ENCODE data around the gene AQP5.
A peak's percentile ranks its signal among the peaks of the same experiment; 100 is the strongest.

AQP5 gene

DNA sequence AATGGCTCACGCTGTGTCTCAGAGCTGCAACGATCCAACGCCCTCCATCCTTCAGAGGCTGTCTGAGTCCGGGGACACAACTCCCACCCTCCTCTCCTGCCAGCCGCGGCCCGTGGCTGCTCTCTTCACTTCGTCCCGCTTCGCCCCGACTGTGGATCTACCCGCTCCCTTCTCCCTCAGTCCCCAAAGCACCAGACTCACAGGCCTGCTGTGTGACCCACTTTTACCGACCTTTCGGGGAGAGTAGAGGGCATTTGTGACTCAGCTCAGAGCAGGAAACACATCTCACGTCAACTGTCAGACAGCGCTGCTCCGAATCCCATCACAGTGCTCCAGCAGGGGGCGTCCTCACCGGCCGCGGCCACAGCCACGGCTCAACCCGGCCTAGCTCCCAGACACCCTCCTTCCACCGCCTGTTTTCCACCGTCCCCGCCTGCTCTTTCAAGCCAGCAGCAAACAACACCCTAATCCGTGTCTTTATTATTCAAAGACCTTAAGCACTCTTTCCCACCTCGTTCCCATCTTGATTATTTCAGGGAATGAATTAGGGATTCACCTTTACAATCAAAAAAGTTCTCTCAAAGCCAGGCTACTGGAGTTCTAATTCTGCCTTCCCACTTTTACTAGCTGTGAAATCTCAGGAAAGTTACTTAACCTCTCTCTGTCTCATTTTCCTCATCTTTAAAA is 16.1 kb upstream of the AQP5 start:
- H3K9me3 ChIP-seq (ENCODE audit: low read length), result no peaks in the 10 kb centered on the region
- H3K27ac ChIP-seq (ENCODE audit: low read depth, low read length), result no peak overlapping the region
- H3K27me3 ChIP-seq (ENCODE audit: control insufficient read depth in 1 of 2, insufficient read depth in 2 of 2, low read length in 2 of 2), result no peaks in the 10 kb centered on the region
- no peaks in the 10 kb centered on the region for H3K36me3 ChIP-seq (ENCODE audit: insufficient read depth, low read length)
- no peaks in the 10 kb centered on the region for H3K4me1 ChIP-seq (ENCODE audit: insufficient read depth, low read length)
- no peak overlapping the region for H3K9ac ChIP-seq (ENCODE audit: low read length)
- H3K4me3 ChIP-seq (ENCODE audit: low read depth in 1 of 2, low read length in 2 of 2), result peak overlapping the region; percentile 12 to 53

- Histone ChIP-seq H3K4me1 (ENCODE audit: insufficient read depth, low read length) (no peaks in the 10 kb centered on the region), H3K27me3 (ENCODE audit: control insufficient read depth in 1 of 2, insufficient read depth in 2 of 2, low read length in 2 of 2) (no peaks in the 10 kb centered on the region), H3K36me3 (ENCODE audit: insufficient read depth, low read length) (no peaks in the 10 kb centered on the region), H3K9ac (ENCODE audit: low read length) (no peak overlapping the region), H3K4me3 (ENCODE audit: low read depth in 1 of 2, low read length in 2 of 2) (no peak overlapping the region), H3K9me3 (ENCODE audit: low read length) (no peaks in the 10 kb centered on the region), H3K27ac (ENCODE audit: low read depth, low read length) (no peak overlapping the region)
Observed at GRCh38 chr12:49946086-49946485, 15.6 kb upstream of the AQP5 start.

DNA sequence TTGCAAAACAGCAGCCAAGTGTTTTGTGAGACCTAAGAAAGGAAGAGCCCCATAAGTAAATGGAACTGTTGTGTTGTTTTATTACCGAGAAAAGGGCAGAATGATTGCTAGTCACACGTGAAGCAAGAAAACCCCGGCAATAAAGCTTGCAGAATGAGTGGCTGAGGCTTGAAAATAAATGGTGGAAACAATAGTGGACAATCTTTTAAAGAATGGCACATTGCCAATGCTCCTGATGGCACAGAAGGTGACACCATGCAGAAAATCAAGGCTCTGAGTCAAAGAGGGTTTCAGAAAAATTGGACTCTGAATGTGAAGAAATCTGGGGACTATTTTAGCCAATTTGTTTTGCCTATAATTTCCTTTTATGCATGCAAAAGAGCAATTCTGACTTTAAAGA is 15.2 kb upstream of the AQP5 start:
- no peaks in the 10 kb centered on the region for H3K36me3 ChIP-seq (ENCODE audit: insufficient read depth, low read length)
- no peak overlapping the region for H3K4me3 ChIP-seq (ENCODE audit: low read depth in 1 of 2, low read length in 2 of 2)
- no peaks in the 10 kb centered on the region for H3K4me1 ChIP-seq (ENCODE audit: insufficient read depth, low read length)
- H3K27ac ChIP-seq (ENCODE audit: low read depth, low read length), result no peak overlapping the region
- H3K27me3 ChIP-seq (ENCODE audit: control insufficient read depth in 1 of 2, insufficient read depth in 2 of 2, low read length in 2 of 2), result no peaks in the 10 kb centered on the region
- H3K9me3 ChIP-seq (ENCODE audit: low read length), result no peaks in the 10 kb centered on the region
- H3K9ac ChIP-seq (ENCODE audit: low read length), result no peak overlapping the region

GRCh38 chr12:49947593-49948226 is 14.0 kb upstream of the AQP5 start:
- no peak overlapping the region for H3K9ac ChIP-seq (ENCODE audit: low read length)
- H3K9me3 ChIP-seq (ENCODE audit: low read length), result no peaks in the 10 kb centered on the region
- H3K27me3 ChIP-seq (ENCODE audit: control insufficient read depth in 1 of 2, insufficient read depth in 2 of 2, low read length in 2 of 2), result peaks cover 0 to 4% of the 10 kb centered on the region in 2 donors
- H3K4me1 ChIP-seq (ENCODE audit: insufficient read depth, low read length), result no peaks in the 10 kb centered on the region
- no peak overlapping the region for H3K27ac ChIP-seq (ENCODE audit: low read depth, low read length)
- H3K4me3 ChIP-seq (ENCODE audit: low read depth in 1 of 2, low read length in 2 of 2), result no peak overlapping the region
- H3K36me3 ChIP-seq (ENCODE audit: insufficient read depth, low read length), result no peaks in the 10 kb centered on the region

GRCh38 chr12:49948866-49949845 is 12.5 kb upstream of the AQP5 start:
- Histone ChIP-seq H3K9ac (ENCODE audit: low read length) (no peak overlapping the region), H3K4me1 (ENCODE audit: insufficient read depth, low read length) (no peaks in the 10 kb centered on the region), H3K27ac (ENCODE audit: low read depth, low read length) (no peak overlapping the region), H3K27me3 (ENCODE audit: control insufficient read depth in 1 of 2, insufficient read depth in 2 of 2, low read length in 2 of 2) (peaks cover under 1 to 11% of the 10 kb centered on the region in 2 donors), H3K9me3 (ENCODE audit: low read length) (no peaks in the 10 kb centered on the region), H3K36me3 (ENCODE audit: insufficient read depth, low read length) (no peaks in the 10 kb centered on the region), H3K4me3 (ENCODE audit: low read depth in 1 of 2, low read length in 2 of 2) (no peak overlapping the region)

DNA sequence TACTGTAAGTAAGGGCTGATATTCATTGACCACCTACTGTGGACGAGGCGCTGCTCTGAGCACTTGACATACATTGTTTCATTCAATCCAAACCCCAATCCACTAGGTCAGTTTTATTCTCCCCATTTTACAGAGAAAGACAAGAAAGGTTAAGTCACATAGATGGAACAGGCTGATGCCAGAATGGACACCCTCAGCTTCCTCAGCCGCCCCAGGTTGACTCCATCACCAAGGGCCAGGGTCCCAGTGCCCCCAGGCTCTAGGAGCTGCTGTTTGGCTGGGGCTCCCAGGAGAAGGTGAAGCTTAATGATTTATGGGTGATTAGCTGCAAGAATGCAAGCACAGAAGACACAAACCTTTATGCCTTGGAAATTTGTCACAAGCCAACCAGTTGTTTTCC is 11.8 kb upstream of the AQP5 start:
- H3K4me1 ChIP-seq (ENCODE audit: insufficient read depth, low read length), result no peaks in the 10 kb centered on the region
- H3K27ac ChIP-seq (ENCODE audit: low read depth, low read length), result no peak overlapping the region

GRCh38 chr12:49950273-49951251 is 11.1 kb upstream of the AQP5 start, which contains the start of gene AQP2:
Gene AQP2 (plus strand): TSS chr12:49950737. CDS start chr12:49950831, 94 bp downstream.
- no peaks in the 10 kb centered on the region for H3K4me1 ChIP-seq (ENCODE audit: insufficient read depth, low read length)
- H3K36me3 ChIP-seq (ENCODE audit: insufficient read depth, low read length), result no peaks in the 10 kb centered on the region
- no peak within 1 kb of the TSS for H3K27ac ChIP-seq (ENCODE audit: low read depth, low read length)
- no peaks in the 10 kb centered on the region for H3K9me3 ChIP-seq (ENCODE audit: low read length)
- no peak within 1 kb of the TSS for H3K4me3 ChIP-seq (ENCODE audit: low read depth in 1 of 2, low read length in 2 of 2)
- peaks cover 15 to 25% of the 10 kb centered on the region in 2 donors for H3K27me3 ChIP-seq (ENCODE audit: control insufficient read depth in 1 of 2, insufficient read depth in 2 of 2, low read length in 2 of 2)
- H3K9ac ChIP-seq (ENCODE audit: low read length), result no peak within 1 kb of the TSS

More for the DNA sequence above, 11.8 kb upstream of the AQP5 start:
- Histone ChIP-seq H3K4me3 (ENCODE audit: low read depth in 1 of 2, low read length in 2 of 2) (no peak overlapping the region), H3K9me3 (ENCODE audit: low read length) (no peaks in the 10 kb centered on the region), H3K36me3 (ENCODE audit: insufficient read depth, low read length) (no peaks in the 10 kb centered on the region), H3K27me3 (ENCODE audit: control insufficient read depth in 1 of 2, insufficient read depth in 2 of 2, low read length in 2 of 2) (peaks cover 8 to 18% of the 10 kb centered on the region in 2 donors), H3K9ac (ENCODE audit: low read length) (no peak overlapping the region)

DNA sequence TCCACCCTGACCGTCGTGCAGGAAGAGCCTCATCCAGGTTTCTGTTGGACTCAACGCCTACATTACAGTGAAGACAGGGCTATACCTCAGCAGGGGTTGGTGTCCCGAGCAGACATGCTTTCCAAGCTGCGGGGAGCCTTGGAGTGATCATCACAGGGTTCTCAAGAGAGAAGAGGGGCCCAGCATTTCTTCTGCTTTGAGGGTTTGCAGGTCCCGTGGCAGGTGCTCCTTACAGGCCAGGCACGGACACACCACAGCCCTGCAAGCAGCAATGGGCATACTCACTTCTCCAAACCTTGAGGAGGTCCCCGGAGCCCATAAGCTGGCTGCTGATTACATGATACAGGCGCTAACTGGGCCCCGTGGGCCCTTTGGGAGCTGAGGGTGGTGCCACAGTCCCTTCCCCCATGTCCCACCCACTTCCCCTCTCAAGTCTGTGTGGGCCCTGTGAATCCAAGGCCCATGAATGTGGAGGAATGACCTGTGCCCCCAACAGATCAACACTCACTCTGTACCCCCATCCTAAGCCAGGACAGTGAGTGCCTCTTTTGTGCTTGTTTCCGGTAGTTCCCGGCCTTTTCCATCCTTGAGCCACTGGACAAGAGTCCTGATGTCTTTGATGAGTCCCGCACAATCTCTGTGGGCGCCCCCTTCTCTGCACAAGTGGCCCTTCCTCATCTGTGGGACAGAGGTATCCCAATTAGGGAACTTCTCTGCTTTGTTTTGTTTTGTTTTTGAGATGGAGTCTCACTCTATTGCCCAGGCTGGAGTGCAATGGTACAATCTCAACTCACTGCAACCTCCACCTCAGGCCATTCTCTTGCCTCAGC is 10.0 kb upstream of the AQP5 start:
- no peaks in the 10 kb centered on the region for H3K9me3 ChIP-seq (ENCODE audit: low read length)
- no peaks in the 10 kb centered on the region for H3K36me3 ChIP-seq (ENCODE audit: insufficient read depth, low read length)
- no peak overlapping the region for H3K9ac ChIP-seq (ENCODE audit: low read length)
- no peak overlapping the region for H3K27ac ChIP-seq (ENCODE audit: low read depth, low read length)
- no peak overlapping the region for H3K4me3 ChIP-seq (ENCODE audit: low read depth in 1 of 2, low read length in 2 of 2)
- H3K27me3 ChIP-seq (ENCODE audit: control insufficient read depth in 1 of 2, insufficient read depth in 2 of 2, low read length in 2 of 2), result peaks cover 25 to 36% of the 10 kb centered on the region in 2 donors
- H3K4me1 ChIP-seq (ENCODE audit: insufficient read depth, low read length), result no peaks in the 10 kb centered on the region

DNA sequence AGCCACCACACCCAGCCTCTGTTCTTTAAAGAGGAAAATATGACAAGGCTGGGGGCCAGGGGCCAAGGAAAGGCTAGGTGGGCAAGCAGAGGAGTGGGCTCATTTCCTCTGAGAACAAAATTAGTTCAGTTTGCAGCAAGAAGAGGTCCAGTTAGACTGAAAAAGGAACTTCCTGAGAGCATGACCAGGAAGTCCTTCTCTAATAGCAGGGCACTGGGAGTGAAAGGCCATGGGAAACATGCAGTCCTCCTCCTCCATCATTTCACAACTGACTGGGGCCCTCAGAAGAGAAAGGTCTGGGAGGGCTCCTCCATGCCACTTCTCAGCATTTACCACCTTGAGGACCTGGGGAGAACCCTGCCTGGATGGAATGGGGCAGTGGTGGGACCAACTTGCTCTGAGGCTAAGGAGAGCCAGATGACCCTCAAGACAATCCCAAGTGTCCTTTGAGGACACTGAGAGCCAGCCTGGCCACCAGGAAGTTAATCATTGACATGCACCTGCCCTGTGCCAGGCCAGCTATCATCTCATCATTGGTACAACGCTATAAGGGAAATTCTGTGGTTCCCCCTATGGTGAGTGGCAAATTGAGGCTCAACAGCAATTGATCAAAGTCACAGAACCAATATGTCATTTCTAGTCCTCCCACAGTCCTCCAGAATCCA is 9.1 kb upstream of the AQP5 start:
- Histone ChIP-seq H3K9me3 (ENCODE audit: low read length) (no peaks in the 10 kb centered on the region), H3K4me1 (ENCODE audit: insufficient read depth, low read length) (no peaks in the 10 kb centered on the region), H3K9ac (ENCODE audit: low read length) (no peak overlapping the region), H3K36me3 (ENCODE audit: insufficient read depth, low read length) (no peaks in the 10 kb centered on the region), H3K27me3 (ENCODE audit: control insufficient read depth in 1 of 2, insufficient read depth in 2 of 2, low read length in 2 of 2) (peaks cover 28 to 45% of the 10 kb centered on the region in 2 donors), H3K27ac (ENCODE audit: low read depth, low read length) (no peak overlapping the region), H3K4me3 (ENCODE audit: low read depth in 1 of 2, low read length in 2 of 2) (no peak overlapping the region)
